H54 (cell line): ENCODE data around the gene ETV3L.

Experiments used
- DNase-seq: peaks from one replicate; pipeline ENCODE4 v3.0.0; 2011; ENCODE audit warnings: low spot score, mixed read lengths; ENCODE audit not compliant: insufficient read length
- FAIRE-seq: peaks from 3 replicates; lab custom pipeline; 2011; peaks lifted over from hg19 to GRCh38; lab: Jason Lieb, UNC
- POLR2A ChIP-seq: IDR thresholded peaks from 2 replicates; pipeline ENCODE4 v1.6.1; 2011; ENCODE audit warnings: low read depth, mild to moderate bottlenecking, low read length

ETV3L gene

DNA sequence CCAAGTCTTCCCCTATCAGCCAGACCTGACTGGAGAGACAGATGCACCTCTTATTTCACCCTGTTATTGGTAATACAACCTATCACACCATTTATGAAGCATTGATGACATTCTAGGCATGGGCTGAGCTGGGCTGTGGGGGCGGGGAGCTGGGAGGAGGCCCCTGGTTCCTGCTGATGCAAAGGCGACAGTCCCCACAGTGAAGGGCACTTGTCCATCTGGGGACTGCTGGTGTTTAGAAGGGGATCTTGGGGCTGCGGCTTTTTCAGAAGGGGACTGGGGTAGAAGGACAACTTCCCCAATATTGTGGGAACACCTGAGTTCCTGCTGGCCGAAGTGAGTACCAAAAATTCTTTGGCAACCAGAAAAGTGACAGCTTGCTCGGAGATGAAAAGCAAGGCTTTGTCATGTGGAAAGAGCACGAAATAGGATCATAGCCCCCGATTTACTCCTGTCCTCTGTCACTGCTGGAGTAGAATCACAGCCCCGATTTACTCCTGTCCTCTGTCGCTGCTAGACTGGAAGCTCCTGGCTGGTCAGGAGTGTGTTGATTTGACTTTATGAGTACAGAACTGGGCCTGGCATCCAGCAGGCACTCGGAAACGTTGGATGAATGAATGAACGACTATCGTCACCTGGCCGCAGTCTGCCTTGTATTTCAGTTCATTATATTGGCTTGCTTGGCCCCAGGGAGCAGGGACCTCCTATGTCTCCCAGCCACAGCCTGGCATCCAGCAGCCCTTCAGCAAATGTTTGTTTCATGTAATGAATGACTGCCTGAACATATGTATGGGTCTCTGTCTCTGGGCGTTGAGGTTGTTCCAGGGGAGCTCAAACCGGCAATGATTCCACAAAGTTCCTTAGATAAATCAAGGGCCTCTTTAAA is 16.5 kb upstream of the ETV3L start:
- FAIRE-seq = no peak
- TF ChIP-seq POLR2A = no peak

DNA sequence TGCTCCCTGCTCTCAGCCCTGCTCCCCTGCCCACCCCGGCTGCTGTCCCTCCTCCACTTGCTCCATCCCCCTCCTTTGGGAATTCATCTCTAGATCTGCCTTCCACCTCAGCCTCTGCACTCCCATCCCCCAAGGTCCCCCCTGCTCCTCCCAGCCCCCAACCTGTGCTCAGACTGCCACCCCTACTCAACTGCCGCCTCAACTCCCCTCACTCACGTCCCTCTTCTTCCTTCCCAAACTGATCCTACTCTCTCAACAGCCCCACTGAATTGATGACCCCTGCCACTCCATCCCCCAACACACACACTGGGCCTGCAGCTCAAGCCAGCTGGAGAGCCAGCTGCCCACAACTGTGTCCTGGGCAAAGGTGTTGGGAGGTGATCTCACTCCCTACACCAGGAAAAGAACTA is 15.8 kb upstream of the ETV3L start:
- DNase-seq (no peak), FAIRE-seq (no peak)
- TF ChIP-seq POLR2A = no peak

More for the DNA sequence above, 16.5 kb upstream of the ETV3L start:
- DNase-seq = no peak

DNA sequence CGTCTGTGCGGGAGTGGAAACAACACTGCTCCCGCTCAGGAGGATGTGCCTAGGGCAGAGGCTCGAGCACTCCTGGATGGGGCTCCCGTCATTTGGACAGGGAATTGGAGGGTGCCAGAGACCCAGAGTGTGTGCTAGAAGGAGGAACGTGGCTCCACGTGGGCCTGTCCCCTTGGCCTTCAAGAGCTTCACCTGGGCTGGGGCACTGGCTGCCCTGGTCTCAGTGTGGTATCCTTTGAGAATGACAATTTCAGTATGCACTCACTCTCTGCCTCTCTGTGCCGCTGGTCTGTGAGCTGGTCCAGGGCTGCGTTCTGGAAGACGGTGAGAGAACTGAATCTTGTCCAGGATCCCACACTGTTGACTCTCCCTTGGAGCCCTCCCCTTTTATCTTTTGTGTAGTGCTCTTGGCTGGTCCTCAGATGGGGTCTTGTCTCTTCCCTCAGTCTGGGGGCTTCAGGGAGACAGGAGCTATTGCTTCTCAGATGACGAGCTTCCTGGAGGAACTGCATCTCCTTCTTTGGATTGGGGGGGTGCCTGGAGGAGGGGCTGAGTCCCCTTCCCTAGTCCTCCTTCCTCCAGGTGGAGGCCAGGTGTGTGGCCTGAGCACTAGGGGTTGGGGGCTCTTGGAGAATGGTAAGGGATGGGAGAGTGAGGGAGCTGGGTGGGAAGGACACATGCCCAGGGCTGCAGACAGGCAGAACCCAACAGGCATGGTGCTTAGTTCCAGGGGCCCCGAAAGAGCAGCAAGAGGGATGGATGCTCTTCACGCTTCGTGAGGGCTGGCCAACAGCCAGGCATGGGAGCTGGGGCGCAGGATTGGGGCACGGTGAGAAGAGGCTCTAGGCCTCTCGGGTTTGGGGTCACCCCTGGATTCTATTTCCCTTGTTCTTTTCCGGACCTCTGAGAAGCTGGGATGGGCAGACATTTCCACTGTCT is 14.8 kb upstream of the ETV3L start:
- no peak for DNase-seq
- TF ChIP-seq POLR2A = no peak
- no peak for FAIRE-seq

DNA sequence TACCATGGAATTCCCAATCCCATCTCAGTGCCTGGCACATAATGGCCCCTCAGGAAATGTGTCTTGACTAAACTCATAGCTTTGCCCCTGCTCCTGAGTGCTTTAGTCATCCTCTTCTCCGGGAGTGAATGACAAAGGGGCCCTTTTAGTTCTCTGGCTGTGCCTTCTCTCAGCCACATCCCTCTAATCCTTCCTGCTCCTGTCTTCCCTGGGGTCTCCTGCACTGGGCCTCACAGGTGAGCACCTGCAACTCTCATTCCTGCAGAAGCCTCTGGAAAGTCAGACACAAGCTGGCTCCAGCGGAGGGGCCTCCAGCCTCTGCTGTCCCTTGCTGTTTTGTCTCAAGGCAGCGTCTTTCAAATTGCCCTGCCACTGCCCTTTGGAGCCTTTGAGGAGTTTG is 14.0 kb upstream of the ETV3L start:
- no peak for DNase-seq

DNA sequence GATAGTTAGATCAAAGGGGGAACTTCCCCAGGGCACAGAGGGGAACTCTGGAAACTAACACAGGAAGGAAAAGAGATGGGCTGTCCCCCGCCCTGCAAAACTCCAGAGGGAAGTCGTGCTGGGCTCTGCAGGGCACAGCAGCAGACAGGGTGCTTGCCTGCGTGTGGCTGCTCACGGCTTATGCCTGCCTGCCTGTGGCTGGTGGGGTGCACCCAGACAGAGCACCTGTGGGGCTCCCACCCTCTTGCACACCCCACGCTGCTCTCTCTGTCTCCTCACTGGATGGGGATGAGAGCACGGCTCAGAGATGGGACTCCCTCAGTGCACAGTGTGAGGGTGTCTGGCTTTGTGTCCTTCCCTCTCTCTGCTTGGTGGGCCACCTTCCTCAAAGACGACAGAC is 13.5 kb upstream of the ETV3L start:
- DNase-seq (no peak), FAIRE-seq (no peak)
- TF ChIP-seq POLR2A = no peak

More for the DNA sequence above, 14.0 kb upstream of the ETV3L start:
- FAIRE-seq = no peak
- no peak for TF ChIP-seq POLR2A

DNA sequence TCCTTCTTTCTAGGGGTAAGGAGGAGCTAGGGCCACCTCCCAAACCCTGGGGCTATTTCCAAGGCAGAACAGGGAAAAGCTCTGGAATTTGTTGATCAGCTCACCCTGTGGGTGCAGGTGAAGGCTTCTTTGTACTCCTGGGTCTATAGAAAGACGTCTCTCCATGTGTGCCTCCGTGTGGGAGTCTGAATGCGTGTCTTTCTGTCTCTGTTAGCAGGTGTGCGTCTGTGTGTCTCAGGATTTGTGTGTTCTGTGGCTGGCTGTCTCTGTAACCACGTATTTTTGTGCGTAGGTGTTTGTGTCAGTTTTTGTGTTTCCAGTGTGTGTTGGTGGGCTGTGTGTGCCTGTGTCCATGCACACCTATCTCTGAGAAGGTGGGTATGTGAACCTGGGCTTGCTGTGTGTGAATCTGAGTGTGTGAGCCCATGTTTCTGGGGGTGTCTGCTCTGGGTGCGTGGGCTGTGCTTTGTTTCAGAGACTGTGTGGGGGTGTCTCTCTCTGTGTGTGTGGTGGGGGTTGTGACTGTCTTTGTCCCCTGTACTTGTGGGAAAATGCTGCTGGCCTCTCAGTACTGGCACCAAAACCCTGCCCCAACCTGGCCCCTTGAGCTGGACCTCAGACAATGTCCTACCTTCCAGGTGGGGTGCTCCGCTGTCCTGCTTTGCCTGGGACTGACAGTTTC is 12.7 kb upstream of the ETV3L start:
- DNase-seq (no peak), FAIRE-seq (no peak)
- no peak for TF ChIP-seq POLR2A

GRCh38 chr1:157111396-157112165 is 12.0 kb upstream of the ETV3L start:
- TF ChIP-seq POLR2A = no peak
- FAIRE-seq (no peak), DNase-seq (no peak)

DNA sequence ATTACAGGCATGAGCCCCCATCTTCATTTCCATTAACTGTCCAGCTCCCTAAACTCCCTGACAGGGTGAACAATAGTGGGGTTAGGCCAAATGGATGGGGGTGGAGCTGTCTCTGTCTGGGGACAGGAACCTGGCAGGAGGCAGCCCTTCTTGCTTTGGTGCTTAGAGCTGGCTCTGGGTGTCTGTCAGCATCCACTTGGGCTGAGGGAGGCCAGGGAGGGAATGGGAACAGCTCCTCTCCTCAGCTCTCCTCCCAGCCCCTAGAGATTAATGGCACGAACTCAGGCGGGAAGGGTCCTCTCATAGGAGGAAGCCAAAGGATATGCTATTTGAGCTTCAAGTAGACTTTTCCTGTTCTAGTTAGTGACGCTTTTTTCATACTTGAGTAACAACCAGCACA is 11.1 kb upstream of the ETV3L start:
- FAIRE-seq (no peak), DNase-seq (no peak)
- TF ChIP-seq POLR2A = no peak

- no peak for TF ChIP-seq POLR2A
- DNase-seq (no peak), FAIRE-seq (no peak)
These were observed 10.4 kb upstream of the ETV3L start for GRCh38 chr1:157110003-157110402.

- FAIRE-seq = no peak
- DNase-seq = no peak
- no peak for TF ChIP-seq POLR2A
These were observed 8.8 kb upstream of the ETV3L start for GRCh38 chr1:157108448-157108847.

DNA sequence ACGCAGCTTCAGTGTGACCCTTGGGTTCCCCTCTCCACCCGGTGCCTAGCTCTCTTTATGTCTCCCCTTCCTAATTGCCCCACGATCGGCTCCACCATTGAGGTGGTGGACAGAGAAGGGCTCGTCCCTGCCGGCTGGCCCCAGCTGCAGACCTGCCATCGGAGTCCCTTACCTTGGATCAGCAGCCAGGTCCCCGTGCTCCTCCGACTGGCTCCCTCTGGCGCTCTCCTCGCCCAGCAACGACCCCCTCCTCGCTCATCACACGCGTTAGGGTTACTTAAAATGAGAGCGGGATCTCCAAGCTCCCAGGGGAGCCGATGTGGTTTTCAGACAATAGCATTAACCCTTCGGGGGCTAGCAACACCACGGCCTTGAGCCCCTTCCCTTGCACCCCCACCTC is 8.1 kb upstream of the ETV3L start:
- FAIRE-seq (no peak), DNase-seq (no peak)
- TF ChIP-seq POLR2A = no peak

- DNase-seq (no peak), FAIRE-seq (no peak)
- no peak for TF ChIP-seq POLR2A
These were observed 7.2 kb upstream of the ETV3L start for GRCh38 chr1:157106813-157107189.
